Iris pigment epithelial cell (primary cell): Measurements from ENCODE around the gene DDX25.

ENCODE experiments used
- DNase-seq: peaks from one replicate; pipeline ENCODE4 v3.0.0-alpha.2; 2011; ENCODE audit warnings: low read depth

The DDX25 gene

DNA sequence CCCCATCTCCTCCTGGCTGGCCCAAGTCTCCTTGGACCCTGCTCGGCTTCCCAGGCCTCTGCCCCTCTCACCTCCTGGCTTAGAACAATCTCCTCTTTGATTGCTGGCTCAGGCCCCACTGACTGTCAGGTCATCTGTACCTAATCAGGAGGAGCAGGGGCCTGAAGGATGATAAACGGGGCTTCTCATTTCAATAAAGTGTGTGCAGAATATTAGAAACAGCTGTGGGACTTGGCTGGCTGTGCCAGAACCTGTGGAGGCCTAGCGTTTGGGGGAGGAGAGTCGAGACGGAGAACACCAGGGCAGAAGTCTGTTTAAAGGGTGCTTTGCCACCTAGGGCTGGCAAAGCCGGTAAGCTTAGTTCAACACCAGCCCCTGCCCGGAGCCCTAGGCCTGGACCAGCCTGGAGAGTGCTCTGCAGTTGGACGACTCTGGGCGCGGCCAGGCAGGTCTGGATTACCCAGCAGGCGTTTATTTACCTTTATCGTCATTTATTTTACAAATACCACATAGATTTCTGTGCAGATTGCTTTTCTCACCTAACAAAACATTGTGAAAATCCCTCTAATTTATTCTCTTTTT is 31.4 kb downstream of the DDX25 start:
- DNase-seq: no peak

DNA sequence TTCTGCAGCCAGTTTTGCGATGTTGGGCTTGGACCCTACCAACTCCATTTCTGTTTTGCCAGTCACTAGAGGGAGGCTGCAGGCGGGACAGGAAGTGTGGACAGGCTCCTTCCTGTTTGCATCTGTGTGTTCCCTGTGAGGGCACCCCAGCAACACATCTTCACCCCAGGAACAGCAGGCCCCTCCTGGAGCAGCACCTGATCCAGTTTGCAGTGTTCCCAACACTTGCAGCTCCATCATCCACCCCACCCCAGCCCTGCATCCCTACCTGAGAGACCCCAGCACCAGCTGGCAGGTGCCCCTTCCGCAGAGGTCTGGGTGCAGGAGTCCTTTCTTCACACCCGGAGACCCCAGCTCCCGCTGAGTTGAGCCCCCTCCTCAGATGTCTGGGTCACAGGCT is 34.1 kb downstream of the DDX25 start:
- no peak for DNase-seq

DNA sequence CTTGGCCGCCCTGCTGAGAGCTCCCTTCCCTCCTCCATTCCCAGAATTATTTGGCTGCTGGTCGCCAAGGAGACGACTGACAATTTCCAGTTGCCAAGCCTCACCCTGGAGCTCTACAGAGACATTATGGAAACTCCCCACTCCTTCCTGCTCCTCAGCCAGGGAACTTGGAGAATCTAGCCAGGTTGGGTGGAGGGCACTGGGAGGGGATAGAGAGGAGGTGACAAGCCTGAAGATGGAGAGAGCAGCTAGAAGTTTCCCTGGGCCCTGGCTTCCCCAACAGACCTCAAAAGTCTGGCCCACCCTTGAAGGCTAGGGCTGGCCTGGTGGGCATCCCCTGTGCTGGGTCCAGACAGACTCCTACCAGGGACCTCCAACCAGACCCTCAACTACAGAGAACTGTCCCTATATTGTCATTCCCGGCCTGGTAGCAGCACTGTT is 34.8 kb downstream of the DDX25 start:
- DNase-seq: no peak

DNA sequence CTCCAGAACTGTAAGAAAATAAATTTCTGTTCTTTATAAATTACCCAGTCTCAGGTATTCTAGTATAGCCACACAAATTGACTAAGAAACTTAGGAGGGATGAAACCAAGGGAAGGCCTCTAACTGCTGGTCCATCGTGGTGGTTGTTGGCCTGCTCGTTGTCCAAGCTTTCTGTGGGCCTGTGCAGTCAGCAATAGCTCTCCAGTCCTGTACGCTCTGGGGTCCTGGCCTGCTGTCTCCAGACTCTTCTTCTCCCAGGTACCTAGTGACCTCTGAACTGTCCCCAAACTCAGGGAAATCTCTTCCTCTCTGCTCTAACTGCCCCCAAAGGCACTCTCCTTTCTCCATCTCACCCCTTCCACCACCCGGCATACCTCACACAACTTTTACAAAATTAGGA is 35.8 kb downstream of the DDX25 start:
- no peak for DNase-seq

DNA sequence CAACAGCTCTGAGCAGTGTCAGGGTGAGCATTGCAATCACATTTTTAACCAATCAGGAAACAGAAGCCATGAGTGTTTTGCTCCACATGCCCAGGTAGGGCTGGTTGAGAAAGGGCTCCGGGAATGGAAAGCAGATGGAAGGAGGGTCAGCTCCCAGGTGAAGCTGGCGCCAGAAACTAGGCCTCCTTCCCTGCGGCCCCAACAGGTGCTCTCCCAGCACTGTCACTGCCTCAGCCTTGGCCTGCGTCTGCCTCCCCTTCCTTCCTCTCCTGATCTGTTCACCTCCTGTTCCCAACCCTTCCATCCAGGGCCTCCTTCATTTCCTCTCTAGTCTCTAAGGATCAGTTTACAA is 36.9 kb downstream of the DDX25 start:
- DNase-seq: no peak

DNA sequence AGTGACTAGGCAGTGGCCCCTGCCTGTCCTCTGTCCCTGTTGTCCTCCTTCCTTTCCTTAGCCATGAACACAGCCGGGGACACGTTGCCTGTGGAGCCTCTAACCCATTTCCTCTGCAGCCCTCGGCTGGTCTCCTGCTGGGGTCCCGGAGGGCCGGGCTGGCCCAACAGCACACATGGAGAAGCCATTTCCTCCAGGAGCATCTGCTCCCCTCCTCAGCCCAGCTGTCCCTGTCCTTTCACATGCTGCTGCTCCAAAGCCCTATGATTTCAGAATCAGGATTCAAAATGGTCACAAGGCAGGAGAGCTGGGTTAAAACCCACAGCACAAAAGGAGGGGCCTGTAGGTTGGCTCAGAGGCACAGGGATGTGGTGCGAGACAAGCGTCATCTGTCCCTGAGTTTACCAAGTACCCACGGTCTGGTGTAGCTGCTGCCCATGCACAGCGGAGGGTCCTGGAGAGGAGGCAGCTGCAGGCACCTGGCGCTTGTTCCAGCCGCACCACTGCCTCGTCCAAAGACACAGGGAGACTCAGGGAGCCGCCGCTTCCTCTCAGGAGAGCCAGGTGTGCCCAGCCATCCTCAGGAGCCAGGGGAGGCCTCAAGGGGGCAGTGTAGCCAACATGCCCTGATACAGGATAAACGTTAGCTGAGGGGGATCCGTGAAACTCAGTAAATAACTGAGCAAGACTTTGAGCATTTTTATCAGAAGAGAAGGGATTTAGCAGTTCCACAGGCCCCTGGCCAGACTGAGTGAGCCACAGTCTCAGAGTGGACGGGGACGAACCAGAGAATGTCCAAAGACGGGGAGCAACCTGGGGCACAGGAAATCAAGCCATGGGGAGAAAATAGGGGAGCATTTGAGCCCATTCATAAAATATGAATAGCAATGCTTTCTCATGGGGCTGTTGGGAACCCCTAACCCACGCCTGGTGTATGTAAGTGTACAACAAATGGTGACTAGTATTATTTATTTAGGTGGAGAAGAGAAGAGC is 37.6 kb downstream of the DDX25 start:
- DNase-seq: peak; percentile 32

DNA sequence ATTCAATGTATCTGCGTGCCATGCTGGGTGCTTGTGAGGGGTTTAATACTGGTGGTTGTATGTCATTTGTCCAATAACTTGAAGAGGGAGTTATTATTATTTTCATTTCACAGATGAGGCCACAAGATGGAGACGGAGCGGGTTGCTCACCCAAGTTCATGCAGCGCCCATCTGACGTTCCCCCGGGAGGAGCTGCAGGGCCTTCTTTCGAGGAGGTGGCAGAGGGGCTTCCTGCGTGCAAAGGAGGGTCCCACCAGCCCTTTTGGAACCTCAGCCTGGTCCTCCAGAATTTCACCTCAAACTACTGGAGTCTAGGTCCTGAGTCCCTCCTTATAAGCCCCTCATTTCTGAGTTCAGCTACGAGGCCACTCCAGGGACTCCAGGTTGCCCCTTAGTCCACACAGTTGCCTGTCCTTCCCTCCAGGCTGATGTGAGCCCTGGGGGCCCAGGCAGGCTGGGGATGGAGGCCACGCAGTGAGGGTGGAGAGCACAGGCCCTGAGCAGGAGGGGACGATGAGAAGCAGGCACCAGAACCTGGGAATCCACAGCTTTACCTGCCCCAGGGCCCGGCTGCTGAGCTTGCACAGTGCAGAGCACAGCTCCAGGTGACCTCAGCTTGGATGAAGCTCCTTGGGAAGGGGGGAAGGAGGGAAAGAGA is 38.6 kb downstream of the DDX25 start:
- no peak for DNase-seq

DNA sequence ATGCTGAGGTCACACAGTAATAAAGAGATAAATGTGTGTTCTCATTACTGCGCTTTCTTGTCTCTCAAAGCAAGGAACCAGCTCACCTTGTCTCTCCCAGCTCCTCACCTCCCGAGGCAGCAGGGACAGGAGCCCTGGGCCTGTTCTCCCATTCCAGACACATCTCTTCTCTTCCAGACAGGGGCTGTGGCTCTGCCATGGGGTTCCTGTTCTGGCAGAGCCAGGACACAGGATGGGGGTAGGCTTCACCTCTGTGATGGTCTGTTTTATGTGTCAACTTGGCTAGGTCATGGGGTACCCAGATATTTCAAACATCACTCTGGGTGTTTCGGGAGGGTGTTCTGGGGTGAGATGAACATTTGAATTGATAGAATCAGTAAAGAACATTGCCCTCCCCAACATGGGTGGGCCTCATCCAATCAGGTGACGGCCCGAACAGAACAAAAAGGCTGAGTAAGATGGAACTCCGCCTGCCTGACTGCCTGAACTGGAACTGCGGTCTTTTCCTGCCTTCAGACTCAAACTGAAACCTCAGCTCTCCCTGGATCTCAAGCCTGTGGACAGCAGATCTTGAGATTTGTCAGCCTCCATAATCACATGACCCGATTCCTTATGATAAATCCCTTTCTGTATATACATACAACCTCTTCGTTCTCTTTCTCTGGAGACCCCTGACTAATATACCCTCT is 39.5 kb downstream of the DDX25 start:
- no peak for DNase-seq

DNA sequence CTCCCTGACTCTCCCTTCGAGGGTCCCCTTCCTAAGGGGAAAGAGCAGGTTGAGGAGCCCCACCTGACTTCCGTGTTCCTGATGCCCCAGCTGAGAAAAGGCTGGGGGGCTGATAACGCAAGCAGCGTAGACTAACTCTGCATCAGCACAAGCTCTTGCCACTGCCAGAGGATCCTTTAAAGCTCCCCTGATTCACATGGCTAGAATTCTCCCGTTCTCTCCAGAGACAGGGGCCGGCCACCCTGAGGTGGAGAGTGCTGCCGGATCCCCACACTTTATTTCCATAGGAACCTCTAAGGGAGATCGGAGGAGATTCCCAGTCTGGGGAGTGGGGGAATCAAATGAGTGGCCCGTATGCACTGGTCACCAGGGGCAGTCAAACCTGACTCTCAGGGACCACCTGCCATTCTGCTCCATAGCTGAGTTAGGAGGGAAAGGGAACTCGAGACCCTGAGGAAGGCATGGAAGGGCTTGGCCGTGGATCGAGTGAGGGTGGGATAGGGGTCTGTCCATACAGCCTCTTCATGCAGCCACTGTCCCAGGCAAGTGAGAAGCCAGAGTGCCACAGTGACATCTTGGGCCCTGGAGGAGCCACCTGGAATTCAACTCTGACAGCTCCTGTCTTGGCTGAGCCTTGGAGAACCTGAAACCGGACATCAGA is 40.2 kb downstream of the DDX25 start:
- no peak for DNase-seq

DNA sequence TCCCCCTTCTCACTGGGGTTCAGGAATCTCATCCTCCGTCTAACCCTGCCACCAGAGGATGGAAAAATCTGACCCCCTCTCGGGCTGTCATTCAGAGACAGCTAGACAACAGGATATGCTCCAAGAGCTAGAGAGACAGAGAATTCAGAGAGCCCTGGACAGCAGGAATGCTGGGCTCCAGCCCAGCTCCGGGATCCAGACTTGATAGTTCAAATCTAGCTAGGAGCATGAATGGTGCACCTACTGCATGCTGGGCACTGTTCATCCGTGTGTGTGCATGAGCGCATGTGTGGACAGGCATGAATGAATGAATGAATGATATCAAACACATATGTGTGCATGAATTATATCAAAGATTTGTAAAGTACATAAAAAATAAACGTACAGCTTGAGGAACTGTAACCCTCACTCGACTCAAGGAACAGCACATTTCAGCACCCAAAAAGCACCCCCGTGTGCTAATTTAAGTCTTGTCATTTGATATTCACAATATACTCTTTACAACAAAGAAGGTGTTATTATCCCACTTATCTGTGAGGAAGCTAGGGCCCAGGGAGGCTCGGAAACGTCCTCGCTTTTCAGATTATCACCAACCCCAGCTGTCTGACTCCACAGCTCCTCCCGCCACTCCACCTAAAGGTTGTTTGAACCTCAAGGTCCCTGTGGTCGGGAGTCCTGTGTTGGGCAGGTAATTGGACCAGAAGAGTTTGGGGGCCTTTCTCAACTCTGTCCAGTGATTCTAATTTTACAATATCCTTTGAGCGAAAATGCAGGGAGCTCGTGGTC is 40.9 kb downstream of the DDX25 start:
- no peak for DNase-seq

DNA sequence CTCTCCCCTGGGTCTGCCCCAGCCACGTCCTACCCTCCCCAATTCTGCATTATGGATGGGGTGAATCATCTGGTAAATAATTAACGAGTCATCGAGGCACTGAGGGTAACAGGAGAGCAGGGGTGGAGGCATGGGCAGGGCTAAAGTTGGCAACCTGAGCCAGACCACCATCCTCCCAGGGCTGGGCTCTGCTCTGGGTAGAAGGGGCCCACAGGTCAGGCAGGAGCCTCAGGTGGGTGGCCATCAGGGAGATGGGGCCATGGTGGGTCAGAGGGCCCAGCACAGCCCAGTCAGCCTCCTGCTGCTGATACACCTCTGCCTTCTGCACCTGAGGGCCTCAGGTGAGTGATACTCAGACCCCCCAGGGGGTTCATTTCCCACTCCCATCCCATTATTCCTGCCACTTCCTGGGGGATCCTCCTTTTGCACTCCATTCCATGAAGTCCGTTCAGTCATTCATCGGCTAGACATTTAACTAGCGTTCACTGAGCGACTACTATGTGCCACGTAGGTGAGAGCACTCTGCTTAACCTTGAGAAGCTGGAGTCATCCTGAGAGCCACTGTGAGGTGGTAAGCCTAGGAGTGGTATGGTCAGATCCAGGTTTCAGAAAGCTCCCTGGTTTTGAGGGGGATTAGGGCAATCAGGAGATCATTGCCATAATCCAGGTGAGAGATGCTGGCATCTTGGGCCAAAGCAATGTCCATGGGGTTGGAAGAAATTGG is 41.7 kb downstream of the DDX25 start, which contains the start of gene VSIG10L2:
TSS of gene VSIG10L2 (plus strand) at position 248 of the 724 bp plus-strand sequence. CDS start at position 260, 12 bp downstream.
- DNase-seq: no peak

DNA sequence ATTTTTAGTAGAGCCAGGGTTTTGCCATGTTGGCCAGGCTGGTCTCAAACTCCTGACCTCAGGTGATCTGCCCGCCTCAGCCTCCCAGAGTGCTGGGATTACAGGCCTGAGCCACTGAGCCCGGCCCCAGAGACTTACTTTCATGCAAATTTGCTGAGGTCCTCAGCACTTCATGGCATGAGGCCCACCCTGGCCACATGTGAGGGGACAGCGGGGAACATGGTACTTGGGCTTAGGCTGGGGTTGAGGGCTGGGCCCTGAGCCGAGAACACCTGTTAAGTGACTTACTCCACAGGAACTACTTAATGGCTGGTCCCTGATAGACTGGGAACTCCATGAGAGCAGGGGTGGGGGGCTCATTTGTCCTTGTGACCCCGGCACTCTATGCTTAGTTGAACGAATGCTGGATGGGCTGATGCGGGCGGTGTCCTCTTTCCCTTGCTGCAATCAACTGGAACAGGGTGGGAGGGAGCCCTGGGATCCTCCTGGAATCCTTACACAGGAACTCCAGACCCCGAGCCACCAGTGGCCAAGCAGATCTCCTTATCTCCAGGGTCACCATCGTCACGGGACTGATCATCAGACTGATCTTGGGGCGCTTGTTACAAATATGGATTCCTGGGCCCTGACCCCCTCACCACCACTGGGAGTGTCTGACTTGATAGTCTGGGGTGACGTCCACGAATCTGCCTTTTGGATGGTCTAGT is 42.6 kb downstream of the DDX25 start:
- DNase-seq: no peak

DNA sequence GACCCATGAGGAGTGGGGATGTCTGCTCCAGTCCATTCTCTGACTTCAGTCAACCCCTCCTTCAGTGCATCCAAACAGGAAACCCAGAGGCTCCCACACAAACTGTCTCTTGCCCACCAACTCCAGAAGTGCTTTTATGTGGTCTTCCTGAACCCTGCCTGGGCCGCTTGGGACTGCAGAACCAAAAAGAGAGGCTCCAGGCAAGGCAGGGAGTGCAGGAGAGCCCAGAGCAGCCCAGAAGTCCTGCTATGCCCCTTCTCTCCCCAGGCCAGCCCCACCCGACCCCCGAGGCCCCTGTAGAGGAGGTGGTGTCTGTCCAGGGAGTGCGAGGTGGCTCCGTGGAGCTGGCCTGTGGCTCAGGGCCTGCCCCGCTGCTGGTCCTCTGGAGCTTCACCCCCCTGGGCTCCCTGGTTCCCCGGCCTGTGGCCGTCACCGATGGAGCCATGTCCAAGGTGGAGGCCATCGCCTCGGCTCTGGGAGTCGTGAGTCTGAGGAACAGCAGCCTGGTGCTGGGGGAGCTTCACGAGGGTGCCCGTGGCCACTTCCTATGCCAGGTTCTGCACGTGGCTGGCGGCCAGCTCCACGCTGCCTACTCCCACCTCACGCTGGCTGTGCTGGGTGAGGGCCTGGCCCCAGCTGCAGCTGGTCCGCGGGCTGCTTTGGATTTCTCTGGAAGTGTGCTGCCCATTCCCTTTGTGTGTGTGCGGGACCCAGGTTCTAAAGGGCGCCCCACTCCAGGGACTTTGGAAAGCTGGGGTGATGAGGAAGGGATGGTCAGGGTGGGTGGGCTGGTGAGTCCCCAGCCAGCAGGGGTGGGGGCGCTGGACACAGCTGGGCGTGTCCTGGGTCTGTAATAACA is 43.3 kb downstream of the DDX25 start:
- no peak for DNase-seq

DNA sequence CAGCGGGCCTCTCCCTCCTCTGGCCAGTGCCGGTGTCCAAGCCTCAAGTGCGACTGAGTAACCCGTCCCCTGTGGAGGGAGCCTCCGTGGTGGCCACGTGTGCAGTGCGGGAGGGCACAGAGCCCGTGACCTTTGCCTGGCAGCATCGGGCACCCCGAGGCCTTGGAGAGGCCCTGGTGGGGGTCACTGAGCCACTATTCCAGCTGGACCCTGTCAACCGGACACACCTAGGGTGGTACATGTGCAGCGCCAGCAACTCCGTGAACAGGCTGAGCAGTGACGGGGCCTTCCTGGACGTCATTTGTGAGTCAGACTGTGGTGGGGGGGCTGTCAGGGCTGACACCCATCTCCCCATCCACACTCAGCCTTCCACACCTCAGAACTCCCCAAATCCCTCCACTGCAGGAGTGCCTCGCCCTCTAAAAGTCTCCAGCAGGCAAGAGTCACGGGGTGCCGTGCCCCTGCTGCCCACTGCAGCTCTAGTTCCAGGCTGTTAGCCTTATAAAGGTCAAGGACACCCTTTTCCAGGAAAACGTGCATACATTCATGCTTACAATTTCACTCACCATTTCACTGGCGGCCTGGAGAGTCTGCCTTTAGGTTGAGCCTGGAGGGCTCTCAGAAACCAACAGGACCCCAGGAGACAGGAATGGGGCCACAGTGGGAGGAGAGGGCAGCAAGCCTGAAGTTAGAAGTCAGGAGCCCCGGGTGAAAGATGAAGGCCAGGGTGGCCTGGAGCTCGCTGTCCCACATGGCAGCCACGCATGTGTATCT is 44.2 kb downstream of the DDX25 start:
- no peak for DNase-seq

DNA sequence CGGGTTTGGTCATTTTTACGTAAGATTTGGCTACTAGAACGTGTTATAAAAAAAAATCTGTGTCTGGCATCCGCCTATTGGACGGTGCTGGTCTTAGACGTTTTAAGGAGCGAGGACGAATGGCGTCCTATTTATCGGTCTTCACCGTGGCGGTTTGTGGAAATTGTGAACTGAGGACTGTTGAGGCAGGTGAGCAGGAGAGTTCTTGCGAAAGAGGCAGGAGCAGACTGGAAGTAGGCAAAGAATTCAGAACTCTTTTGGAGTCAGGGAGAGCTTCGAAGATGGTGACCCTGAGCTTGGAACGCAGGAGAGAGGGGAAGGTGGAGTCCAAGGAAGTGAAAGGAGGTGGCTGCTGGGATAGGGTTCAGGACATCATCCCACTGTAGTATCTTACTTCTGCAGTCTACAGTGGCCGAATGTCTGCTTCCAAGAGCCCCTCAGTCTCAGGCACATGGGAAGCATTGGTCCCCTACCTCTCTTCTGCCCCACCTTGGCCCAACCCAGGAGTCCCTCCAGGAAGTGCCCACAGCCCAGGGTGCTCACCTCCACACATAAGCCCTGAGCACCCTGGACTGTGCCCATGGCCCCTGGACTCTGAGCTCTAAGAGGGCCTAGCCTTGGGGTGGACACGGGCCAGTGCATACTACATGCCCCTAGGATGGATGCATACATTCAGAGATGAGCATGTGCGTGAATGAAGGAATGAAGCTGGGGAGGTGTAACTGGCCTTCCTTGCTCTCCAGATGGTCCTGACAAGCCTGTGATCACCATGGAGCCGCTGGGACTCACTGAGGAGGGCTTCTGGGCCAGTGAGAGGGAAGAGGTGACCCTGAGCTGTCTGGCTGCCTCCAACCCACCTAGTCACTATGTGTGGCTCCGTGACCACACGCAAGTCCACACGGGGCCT is 45.2 kb downstream of the DDX25 start:
- DNase-seq: no peak

DNA sequence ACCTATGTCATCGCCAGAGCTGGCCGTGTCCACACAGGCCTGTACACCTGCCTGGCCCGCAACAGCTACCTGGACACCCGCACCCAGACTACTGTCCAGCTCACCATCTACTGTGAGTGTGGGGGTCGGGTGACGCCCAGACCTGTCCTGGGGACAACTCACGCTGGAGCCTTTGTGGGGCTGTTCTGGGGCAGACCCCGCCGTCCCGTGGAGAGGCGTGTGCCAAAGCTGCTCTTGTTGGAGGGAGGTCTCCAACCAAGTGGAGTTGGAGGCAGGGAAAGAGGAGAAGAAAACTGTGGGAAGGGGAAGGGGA is 45.8 kb downstream of the DDX25 start:
- no peak for DNase-seq
